ENCODE measurements around the gene ATP6V1D. TPM values are rescaled to one million over a fixed set of nuclear protein-coding genes. Genes with fewer than 3 reads are reported as not detected.
A peak's percentile ranks its signal among the peaks of the same experiment; 100 is the strongest.
"Not testable (repeated sequence)": the region's sequence is repeated elsewhere in the genome, so short reads cannot be mapped to it uniquely, and the experiment has no call there.

The ATP6V1D gene
- 70.7 and 74.1 TPM in 2 replicates for total RNA-seq (2022)
- percentile 87 among the genes with signal in this experiment for Bru-seq, nascent RNA
- percentile 88 among the genes with signal in this experiment for BruChase-seq, experiment 1, labeled RNA remaining after a 6-hour chase
- BruChase-seq, experiment 2, labeled RNA remaining after a 2-hour chase = percentile 80 among the genes with signal in this experiment
- long read RNA-seq, transcript ATP6V1D-201 (9 exons, 1,845 nt) = major isoform, 143 of 156 reads
- long read RNA-seq, partial matches to known transcripts = 3 of 156 reads
- long read RNA-seq, other reads (novel, unspliced or antisense) = 8 of 156 reads

DNA sequence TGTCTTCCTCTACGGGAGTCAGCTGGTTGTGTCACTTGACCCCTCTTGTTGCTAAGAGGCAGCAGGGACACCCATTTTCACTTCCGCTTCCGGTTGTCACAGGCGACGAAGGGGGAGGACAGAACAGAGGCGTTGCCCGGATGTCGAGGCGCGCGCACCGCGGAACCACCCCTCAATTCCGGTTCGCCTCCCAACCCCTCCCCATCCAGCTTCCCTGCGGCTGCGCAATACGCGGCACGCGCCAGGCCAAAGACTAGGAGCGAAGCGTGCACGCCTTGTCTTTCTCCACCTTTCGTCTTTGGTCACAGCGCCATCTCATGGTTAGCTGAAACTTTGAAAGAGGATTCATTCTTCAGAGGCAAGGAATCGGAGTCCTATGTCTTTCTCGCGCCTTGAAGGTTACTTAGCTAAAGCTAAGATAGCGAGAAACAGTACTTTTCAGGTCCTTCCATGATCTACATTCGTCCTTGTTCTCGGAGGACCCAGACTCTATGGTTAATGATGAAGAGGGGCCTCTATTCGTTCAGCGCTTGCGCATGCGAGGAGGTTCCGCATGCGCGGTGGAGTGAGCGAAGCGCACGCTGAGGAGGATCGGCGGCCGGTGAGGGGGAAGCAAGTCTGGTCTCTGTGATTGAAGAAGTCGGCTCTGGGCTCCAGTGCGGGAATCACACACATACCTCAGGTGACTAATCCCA lies at the start of gene ATP6V1D, which contains the start of gene EIF2S1:
TSS of gene ATP6V1D (minus strand) at position 30 of the 695 bp plus-strand sequence. CDS start 106 bp downstream, outside the sequence.
TSS of gene EIF2S1 (plus strand) at position 554 of the 695 bp plus-strand sequence. CDS start 4,440 bp downstream, outside the sequence.
- H3K36me3 Mint-ChIP-seq (ENCODE audit: insufficient read depth, unreplicated experiment) = peaks cover 49% of the 10 kb centered on the region
- intact Hi-C loops (cut with micrococcal nuclease) = loop anchor here (1.0 kb wide), 1 partner anchor 119 kb away; the partner anchor contains the start of gene PALS1
- BruUV-seq (replicated peaks) = no TSS peak
- TF ChIP-seq, protein P1, sequence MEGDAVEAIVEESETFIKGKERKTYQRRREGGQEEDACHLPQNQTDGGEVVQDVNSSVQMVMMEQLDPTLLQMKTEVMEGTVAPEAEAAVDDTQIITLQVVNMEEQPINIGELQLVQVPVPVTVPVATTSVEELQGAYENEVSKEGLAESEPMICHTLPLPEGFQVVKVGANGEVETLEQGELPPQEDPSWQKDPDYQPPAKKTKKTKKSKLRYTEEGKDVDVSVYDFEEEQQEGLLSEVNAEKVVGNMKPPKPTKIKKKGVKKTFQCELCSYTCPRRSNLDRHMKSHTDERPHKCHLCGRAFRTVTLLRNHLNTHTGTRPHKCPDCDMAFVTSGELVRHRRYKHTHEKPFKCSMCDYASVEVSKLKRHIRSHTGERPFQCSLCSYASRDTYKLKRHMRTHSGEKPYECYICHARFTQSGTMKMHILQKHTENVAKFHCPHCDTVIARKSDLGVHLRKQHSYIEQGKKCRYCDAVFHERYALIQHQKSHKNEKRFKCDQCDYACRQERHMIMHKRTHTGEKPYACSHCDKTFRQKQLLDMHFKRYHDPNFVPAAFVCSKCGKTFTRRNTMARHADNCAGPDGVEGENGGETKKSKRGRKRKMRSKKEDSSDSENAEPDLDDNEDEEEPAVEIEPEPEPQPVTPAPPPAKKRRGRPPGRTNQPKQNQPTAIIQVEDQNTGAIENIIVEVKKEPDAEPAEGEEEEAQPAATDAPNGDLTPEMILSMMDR (IDR thresholded peaks at IDR 0.05; ENCODE audit: unreplicated experiment) = peak; percentile 99
- peak within 1 kb of the TSS; percentile 99 for H3K27ac Mint-ChIP-seq (ENCODE audit: low read depth, unreplicated experiment)
- H3K4me1 Mint-ChIP-seq (ENCODE audit: insufficient read depth, unreplicated experiment) = peaks cover 54% of the 10 kb centered on the region
- H3K9me3 Mint-ChIP-seq (ENCODE audit: unreplicated experiment) = no peaks in the 10 kb centered on the region
- no peaks in the 10 kb centered on the region for H3K27me3 Mint-ChIP-seq (ENCODE audit: insufficient read depth, unreplicated experiment)
- POLR2A ChIA-PET = interaction anchor here (0.5 to 4.1 kb wide), 35 partner anchors 9 to 1998 kb away, joined by 3 to 46 read pairs (median 4); partner anchors contain the start of genes GPHN, PALS1, PLEK2 and RDH11
- H3K4me3 Mint-ChIP-seq (ENCODE audit: unreplicated experiment) = peak within 1 kb of the TSS; percentile 90
- CTCF ChIA-PET = interaction anchor here (0.6 to 2.7 kb wide), 26 partner anchors 9 to 1127 kb away, joined by 3 to 27 read pairs (median 3); no protein-coding TSS in a partner anchor
- DNase-seq (ENCODE audit: unreplicated experiment) = peak; percentile 99

DNA sequence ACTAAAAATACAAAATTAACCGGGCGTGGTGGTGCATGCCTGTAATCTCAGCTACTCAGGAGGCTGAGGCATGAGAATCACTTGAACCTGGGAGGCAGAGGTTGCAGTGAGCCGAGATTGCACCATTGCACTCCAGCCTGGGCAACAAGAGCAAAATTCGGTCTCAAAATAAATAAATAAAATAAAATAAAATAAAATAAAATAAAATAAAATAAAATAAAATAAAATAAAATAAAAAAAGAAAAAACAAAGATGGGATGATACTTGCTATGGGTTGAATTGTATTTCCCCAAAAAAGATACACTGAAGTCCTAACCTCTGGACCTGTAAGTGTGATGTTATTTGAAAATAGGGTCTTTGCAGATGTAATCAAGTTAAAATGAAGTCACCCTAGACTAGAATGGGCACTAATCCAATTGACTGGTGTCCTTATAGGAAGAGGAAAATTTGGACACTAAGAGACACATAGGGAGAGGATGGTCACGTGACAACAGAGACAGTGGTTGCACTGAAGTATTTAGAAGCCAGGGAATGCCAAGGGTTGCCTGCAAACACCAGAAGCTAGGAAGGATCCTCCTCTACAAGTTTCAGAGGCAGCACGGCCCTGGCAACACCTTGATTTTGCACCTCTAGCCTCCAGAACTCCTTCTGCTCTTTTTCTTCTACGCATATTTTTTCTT lies 48.7 kb upstream of the ATP6V1D start:
- BruUV-seq (replicated peaks); intact Hi-C loops (cut with micrococcal nuclease); H3K27me3 Mint-ChIP-seq (ENCODE audit: insufficient read depth, unreplicated experiment); H3K4me3 Mint-ChIP-seq (ENCODE audit: unreplicated experiment); H3K9me3 Mint-ChIP-seq (ENCODE audit: unreplicated experiment); DNase-seq (ENCODE audit: unreplicated experiment); H3K27ac Mint-ChIP-seq (ENCODE audit: low read depth, unreplicated experiment); POLR2A ChIA-PET; H3K36me3 Mint-ChIP-seq (ENCODE audit: insufficient read depth, unreplicated experiment): not testable (repeated sequence)
- CTCF ChIA-PET = interaction anchor here (0.6 to 2.9 kb wide), 3 partner anchors 19 to 204 kb away, joined by 3 to 13 read pairs (median 3); no protein-coding TSS in a partner anchor
- peaks cover 16% of the 10 kb centered on the region for H3K4me1 Mint-ChIP-seq (ENCODE audit: insufficient read depth, unreplicated experiment)

DNA sequence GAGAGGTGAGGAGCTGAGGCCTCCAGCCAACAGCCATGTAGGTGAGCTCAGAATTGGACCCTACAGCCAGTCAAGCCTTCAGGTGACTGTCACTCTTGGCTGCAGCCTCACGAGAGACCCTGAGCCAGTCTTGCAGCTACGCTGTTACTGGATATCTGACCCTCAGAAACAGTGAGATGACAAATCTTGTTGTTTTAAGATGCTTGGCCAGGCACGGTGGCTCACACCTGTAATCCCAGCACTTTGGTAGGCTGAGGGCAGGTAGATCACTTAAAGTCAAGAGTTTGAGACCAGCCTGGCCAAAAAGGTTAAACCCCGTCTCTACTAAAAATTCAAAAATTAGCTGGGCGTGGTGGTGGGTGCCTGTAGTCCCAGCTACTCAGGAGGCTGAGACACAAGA lies 46.2 kb upstream of the ATP6V1D start:
- no TSS peak for BruUV-seq (replicated peaks)

DNA sequence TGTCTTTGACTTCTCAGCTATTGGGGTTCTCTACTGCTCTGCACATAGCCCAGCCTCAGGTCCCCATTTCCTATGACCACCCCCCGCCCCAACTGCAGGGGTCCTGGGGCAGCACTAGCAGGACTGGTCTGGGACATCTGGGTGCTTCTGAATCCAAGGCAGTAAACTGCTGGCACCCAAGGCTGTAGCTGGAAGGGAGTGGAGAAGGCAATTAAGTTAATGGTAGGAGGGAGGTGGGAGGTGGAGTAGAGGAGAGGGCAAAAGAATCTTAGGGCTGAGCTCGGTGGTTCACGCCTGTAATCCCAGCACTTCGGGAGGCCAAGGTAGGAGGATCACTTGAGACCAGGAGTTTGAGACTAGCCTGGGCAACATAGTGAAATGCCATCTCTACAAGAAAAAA lies 40.8 kb upstream of the ATP6V1D start:
- intact Hi-C loops (cut with micrococcal nuclease) = no loop called here
- TF ChIP-seq, protein P1 (IDR thresholded peaks at IDR 0.05; ENCODE audit: unreplicated experiment) = no peak
- H3K27me3 Mint-ChIP-seq (ENCODE audit: insufficient read depth, unreplicated experiment) = no peaks in the 10 kb centered on the region
- H3K4me3 Mint-ChIP-seq (ENCODE audit: unreplicated experiment) = no peak overlapping the region
- no peaks in the 10 kb centered on the region for H3K36me3 Mint-ChIP-seq (ENCODE audit: insufficient read depth, unreplicated experiment)
- CTCF ChIA-PET = interaction anchor here (0.7 to 1.3 kb wide), 5 partner anchors 11 to 176 kb away, joined by 3 to 5 read pairs (median 3); partner anchors contain the start of gene PLEK2
- H3K4me1 Mint-ChIP-seq (ENCODE audit: insufficient read depth, unreplicated experiment) = no peaks in the 10 kb centered on the region
- POLR2A ChIA-PET = interaction anchor here (0.5 kb wide), 1 partner anchor 270 kb away, joined by 3 read pairs; no protein-coding TSS in a partner anchor
- no peak for DNase-seq (ENCODE audit: unreplicated experiment)
- no peaks in the 10 kb centered on the region for H3K9me3 Mint-ChIP-seq (ENCODE audit: unreplicated experiment)
- no peak overlapping the region for H3K27ac Mint-ChIP-seq (ENCODE audit: low read depth, unreplicated experiment)
- BruUV-seq (replicated peaks) = no TSS peak

More for the DNA sequence above, 46.2 kb upstream of the ATP6V1D start:
- intact Hi-C loops (cut with micrococcal nuclease) = no loop called here
- H3K36me3 Mint-ChIP-seq (ENCODE audit: insufficient read depth, unreplicated experiment) = no peaks in the 10 kb centered on the region
- no peak overlapping the region for H3K27ac Mint-ChIP-seq (ENCODE audit: low read depth, unreplicated experiment)
- H3K4me3 Mint-ChIP-seq (ENCODE audit: unreplicated experiment) = no peak overlapping the region
- no peaks in the 10 kb centered on the region for H3K27me3 Mint-ChIP-seq (ENCODE audit: insufficient read depth, unreplicated experiment)
- TF ChIP-seq, protein P1 (IDR thresholded peaks at IDR 0.05; ENCODE audit: unreplicated experiment) = no peak
- CTCF ChIA-PET = interaction anchor here (0.7 to 1.7 kb wide), 5 partner anchors 21 to 215 kb away, joined by 3 to 7 read pairs (median 5); partner anchors contain the start of genes ATP6V1D and EIF2S1
- H3K9me3 Mint-ChIP-seq (ENCODE audit: unreplicated experiment) = no peaks in the 10 kb centered on the region
- POLR2A ChIA-PET = interaction anchor here (0.6 to 0.7 kb wide), 2 partner anchors 170 to 277 kb away, joined by 3 read pairs; no protein-coding TSS in a partner anchor
- peaks cover 14% of the 10 kb centered on the region for H3K4me1 Mint-ChIP-seq (ENCODE audit: insufficient read depth, unreplicated experiment)
- no peak for DNase-seq (ENCODE audit: unreplicated experiment)

All from MCF 10A (cell line).